DMS114 treated with DMSO at 0.1 percent for 48 hours (cell line): ENCODE results near the gene ERICH2.

Experiments
- DNase-seq: peaks from one replicate; lab custom pipeline; 2025; ENCODE audit not compliant: unreplicated experiment; lab: John Stamatoyannopoulos, UW

The ERICH2 gene

GRCh38 chr2:170816504-170817092 is 46.4 kb downstream of the ERICH2 start, which contains the start of gene GAD1:
Gene GAD1 (plus strand): TSS chr2:170816887. CDS start chr2:170818592, 1,705 bp downstream.
- DNase-seq: peak; percentile 41

- DNase-seq: no peak
These were observed 47.2 kb downstream of the ERICH2 start for GRCh38 chr2:170817093-170818035.

DNA sequence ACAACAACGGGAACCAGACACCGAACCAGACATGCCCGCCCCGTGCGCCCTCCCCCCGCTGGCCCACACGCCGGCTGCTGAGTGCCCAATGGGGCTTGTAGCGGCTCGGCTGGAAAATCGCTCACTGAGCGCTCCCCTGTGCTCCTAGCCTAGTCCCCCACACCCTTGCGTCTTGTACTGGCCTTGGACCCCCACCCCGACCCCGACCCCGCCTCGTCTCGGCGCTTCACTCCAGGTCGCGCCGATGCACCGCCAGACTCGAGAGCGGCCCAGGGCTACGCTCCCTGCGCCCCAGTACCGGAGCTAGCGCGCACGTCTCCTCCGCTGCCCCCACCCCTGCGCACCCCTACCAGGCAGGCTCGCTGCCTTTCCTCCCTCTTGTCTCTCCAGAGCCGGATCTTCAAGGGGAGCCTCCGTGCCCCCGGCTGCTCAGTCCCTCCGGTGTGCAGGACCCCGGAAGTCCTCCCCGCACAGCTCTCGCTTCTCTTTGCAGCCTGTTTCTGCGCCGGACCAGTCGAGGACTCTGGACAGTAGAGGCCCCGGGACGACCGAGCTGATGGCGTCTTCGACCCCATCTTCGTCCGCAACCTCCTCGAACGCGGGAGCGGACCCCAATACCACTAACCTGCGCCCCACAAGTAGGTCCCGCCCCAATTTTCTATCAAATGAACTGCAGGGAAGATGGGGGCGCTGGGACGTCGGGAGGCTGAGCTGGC is 48.0 kb downstream of the ERICH2 start:
- no peak for DNase-seq

DNA sequence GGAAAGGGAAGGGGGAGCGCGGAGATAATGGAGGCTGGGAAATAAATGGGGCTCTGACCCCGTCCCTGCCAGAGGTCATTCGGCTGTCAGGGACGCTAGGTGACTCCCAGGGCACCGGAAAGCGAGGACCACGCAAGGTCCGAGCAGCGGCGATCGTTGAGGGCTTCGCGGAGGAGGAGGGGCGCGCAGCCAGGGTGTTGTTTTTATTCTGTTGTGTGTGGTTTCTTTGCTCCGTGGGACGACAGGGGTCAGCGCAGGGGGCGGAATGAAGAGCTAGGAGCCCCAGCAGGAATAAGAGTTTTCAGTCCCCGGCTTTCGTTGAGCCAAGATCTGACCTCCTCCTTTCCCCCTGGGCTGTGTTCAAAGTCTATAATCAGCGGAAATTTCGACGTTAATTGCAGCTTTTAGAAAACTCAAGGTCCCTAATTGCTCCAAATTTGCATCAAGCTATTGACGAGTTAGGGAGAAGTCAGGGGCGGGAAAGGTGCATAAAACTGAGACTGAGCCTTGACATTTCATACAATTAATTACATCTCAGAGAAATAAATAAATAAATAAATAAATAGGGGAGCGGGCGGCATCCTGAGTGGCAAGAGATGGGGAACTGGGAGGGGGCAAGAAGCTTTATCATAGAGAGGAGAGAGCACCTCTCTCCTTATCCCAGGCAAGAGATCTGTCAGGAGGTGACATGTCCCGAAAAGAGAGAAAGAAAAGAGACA is 48.7 kb downstream of the ERICH2 start:
- no peak for DNase-seq

DNA sequence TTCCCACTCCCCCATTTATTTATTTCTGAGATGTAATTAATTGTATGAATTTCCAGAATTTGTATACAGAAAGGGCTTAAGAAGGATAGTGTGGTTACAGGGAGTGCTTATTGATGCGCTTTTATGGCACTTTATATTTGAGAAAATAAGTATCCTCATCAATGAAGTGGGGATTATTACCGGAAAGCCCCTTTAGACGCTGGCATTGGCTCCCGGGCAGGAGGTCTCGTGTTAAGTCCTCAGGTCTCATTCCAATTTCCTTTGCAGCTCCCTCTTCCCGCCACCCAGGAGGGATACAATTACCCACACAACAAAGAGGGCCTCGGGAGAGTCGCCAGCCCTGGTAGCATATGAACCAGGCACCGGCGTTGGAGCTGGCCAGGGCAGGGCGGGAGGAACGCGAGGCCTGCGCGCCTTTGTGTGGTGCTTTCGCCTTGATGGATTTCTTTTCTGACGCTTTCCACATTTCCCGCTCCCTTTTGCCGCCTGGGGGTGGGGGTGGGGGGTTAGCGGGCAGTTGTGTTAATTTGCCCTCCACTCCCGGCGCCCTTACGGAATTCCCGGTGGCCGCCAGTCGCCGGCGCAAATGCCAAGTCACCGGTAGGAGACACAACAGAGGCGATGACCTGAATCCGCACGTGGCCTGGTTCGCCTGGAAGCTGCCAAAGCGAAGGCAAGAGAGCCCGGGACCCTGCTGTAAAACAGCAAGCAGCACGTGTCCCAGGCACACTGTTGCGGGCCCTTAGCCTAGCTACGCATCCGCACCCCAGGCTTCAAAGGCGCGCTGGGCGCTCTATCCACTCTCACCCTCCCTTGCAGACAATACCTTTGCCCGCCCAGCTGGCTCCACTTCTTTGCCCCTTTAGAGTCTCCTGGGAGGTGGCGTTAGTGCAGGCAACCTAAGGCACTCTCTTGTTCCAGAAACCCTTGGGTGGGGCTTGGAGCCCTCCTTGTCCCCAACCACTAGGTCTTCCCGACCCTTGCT is 49.8 kb downstream of the ERICH2 start:
- DNase-seq: no peak

- no peak for DNase-seq
These were observed 50.8 kb downstream of the ERICH2 start for GRCh38 chr2:170820757-170821530.

DNA sequence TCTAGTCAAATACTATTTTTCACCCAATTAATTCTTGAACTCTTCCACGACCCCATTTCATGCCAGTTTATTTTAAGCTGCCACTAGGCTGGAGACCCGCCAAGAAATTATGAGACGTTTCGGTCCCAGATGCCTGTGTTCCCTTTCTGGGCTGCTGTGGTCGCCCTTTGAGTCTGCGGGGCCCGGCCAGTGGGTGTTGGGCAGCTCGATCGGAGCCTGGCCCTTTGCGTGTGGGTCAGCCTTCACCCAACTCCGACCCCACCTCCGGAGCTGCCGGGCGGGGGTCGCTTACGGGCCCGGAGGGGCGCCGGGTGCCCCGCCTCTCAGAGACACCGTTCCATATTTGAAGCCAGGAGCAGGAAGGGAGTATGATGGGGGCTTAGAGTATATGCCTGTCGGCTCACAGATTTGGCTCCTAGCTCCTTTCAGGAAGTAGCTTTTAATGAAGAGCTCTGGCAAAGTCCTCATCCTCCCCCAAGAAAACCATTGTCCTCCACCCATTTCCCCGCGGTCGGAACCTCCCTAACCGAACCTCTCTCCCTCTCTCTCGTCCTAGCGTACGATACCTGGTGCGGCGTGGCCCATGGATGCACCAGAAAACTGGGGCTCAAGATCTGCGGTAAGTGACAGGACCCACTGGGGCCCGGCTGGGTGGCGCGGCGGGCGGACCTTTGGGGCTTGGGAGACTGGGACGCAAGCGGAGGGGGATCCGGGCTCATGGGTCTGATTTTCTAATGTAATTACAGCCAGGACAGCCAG is 51.5 kb downstream of the ERICH2 start:
- no peak for DNase-seq

DNA sequence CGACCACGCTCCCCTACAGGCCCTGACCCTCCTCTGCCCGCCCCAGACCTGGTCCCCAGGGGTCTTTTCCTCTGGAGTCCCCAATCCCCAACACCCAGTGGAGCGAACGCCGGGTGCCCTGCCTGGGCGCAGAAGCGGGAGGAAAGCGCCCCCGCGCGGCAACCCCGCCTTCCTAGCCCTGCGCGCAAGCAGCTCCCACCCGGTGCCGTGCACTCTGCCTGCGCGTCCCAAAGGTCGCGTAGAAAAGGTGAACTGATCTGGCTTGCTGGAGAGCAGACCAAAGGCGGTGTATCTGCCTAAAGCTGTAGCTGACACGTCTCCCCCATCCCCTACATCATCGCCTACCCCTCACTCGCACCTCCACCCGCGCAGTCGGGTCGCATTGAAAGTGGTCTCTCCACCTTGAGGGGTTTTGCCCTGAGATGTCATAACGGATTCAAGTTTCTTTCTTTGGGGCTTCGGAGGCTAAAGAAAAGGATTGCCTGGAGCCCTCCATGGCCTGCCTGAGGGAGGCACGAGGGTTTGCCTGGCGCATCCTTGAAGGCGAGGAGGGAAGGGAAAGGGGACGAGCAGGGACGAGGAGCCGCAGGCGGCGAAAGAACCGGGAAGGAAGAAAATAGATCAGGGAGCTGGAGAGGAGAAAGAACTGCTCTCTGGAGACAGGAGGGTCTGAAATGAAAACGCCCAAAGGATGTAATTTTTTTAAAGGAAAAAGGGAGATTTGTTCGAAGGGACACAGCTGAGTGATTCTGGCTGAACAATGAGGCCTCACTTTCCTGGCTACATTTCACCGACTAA is 52.3 kb downstream of the ERICH2 start:
- no peak for DNase-seq

GRCh38 chr2:170823088-170823897 is 53.1 kb downstream of the ERICH2 start:
- DNase-seq: no peak

- no peak for DNase-seq
These were observed 53.7 kb downstream of the ERICH2 start for GRCh38 chr2:170823898-170824215.

DNA sequence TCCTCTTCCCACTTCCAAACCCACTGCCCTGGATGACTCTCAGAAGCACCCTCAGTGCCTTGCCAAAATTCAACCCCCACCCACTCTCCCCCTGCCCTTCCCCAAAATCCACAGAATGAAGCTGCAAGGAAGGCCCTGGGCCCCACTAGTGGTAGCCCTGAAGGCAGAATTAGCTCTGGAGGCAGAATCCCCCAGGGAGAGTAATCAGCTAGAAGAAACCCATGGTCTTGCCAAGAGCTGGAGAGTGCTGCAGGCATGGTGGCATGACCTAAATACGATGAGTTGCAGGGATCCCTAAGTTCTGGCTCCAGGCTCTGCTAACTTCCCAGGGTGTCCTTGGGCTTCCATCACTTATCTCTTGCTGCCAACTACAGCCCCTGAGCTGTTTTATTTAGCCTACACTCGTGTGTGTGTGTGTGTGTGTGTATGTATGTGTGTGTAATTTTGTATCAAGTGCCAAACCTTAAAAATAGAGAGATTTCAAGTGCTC is 54.4 kb downstream of the ERICH2 start:
- no peak for DNase-seq

DNA sequence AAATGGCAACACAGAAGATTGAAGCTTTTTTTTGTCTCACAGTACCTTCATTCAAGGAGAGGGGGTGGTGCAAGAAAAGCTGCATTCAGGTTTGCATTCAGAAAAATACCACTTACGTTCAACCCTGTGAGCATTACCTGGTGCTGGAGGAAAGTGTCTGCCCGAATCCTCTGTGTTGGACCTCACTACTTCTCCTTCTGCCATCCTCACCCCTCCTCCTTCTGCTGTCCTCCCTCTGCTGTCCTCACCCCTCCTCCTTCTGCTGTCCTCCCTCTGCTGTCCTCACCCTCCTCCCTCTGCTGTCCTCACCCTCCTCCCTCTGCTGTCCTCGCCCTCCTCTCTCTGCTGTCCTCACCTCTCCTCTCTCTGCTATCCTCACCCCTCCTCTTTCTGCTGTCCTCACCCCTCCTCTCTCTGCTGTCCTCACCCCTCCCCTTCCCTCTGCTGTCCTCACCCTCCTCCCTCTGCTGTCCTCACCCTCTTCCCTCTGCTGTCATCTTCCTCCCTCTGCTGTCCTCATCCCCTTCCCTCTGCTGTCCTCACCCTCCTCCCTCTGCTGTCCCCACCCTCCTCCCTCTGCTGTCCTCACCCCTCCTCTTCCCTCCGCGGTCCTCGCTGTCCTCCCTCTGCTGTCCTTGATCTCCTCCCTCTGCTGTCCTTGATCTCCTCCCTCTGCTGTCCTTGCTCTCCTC is 57.8 kb downstream of the ERICH2 start:
- DNase-seq: no peak

GRCh38 chr2:170828533-170828916 is 58.3 kb downstream of the ERICH2 start:
- no peak for DNase-seq

GRCh38 chr2:170829036-170829435 is 58.9 kb downstream of the ERICH2 start:
- DNase-seq: no peak

GRCh38 chr2:170830166-170830565 is 60.0 kb downstream of the ERICH2 start:
- DNase-seq: no peak

- no peak for DNase-seq
These were observed 60.9 kb downstream of the ERICH2 start for GRCh38 chr2:170831115-170831514.
